HUES48 (cell line): ENCODE measurements around the gene FBXW12.

Experiments
- H3K27ac ChIP-seq: one replicate; pipeline ENCODE4 v1.7.0; 2013; ENCODE audit warnings: low read depth, low read length, inconsistent platforms
- H3K27me3 ChIP-seq: 2 replicates; pipeline ENCODE4 v1.6.1; 2013; ENCODE audit warnings: mild to moderate bottlenecking, low read length; ENCODE audit not compliant: control insufficient read depth, insufficient read depth
- H3K36me3 ChIP-seq: 2 replicates; pipeline ENCODE4 v1.6.1; 2013; ENCODE audit warnings: low read length; ENCODE audit not compliant: control insufficient read depth, insufficient read depth
- H3K4me1 ChIP-seq: 2 replicates; pipeline ENCODE4 v1.6.1; 2013; ENCODE audit warnings: mild to moderate bottlenecking, low read length; ENCODE audit not compliant: control insufficient read depth, insufficient read depth
- H3K4me3 ChIP-seq: 2 replicates; pipeline ENCODE4 v1.5.1; 2013; ENCODE audit warnings: mild to moderate bottlenecking, low read depth, low read length
- H3K9ac ChIP-seq: 2 replicates; pipeline ENCODE4 v1.6.1; 2013; ENCODE audit warnings: mild to moderate bottlenecking, low read depth, low read length, moderate library complexity
- H3K9me3 ChIP-seq: 2 replicates; pipeline ENCODE4 v1.6.1; 2013; ENCODE audit warnings: low read length; ENCODE audit not compliant: control insufficient read depth, insufficient read depth

Gene FBXW12

GRCh38 chr3:48410205-48411040 lies 38.4 kb downstream of the FBXW12 start:
- Histone ChIP-seq H3K36me3 (peaks cover 98% of the 10 kb centered on the region), H3K27me3 (no peaks in the 10 kb centered on the region), H3K9ac (no peak overlapping the region), H3K27ac (no peak overlapping the region), H3K4me1 (no peaks in the 10 kb centered on the region), H3K4me3 (no peak overlapping the region), H3K9me3 (no peaks in the 10 kb centered on the region)

GRCh38 chr3:48411041-48411588 lies 39.1 kb downstream of the FBXW12 start:
- Histone ChIP-seq H3K4me3 (no peak overlapping the region), H3K4me1 (no peaks in the 10 kb centered on the region), H3K36me3 (peaks cover 98% of the 10 kb centered on the region), H3K9ac (no peak overlapping the region), H3K27me3 (no peaks in the 10 kb centered on the region), H3K9me3 (no peaks in the 10 kb centered on the region), H3K27ac (no peak overlapping the region)

- Histone ChIP-seq H3K9me3 (no peaks in the 10 kb centered on the region), H3K36me3 (peaks cover 98% of the 10 kb centered on the region), H3K27ac (no peak overlapping the region), H3K9ac (no peak overlapping the region), H3K4me3 (no peak overlapping the region), H3K4me1 (no peaks in the 10 kb centered on the region), H3K27me3 (no peaks in the 10 kb centered on the region)
Measured at GRCh38 chr3:48411606-48412374, 39.8 kb downstream of the FBXW12 start.

GRCh38 chr3:48412375-48413001 lies 40.5 kb downstream of the FBXW12 start:
- no peaks in the 10 kb centered on the region for H3K4me1 ChIP-seq
- no peak overlapping the region for H3K4me3 ChIP-seq
- no peaks in the 10 kb centered on the region for H3K27me3 ChIP-seq
- H3K9ac ChIP-seq: no peak overlapping the region
- H3K27ac ChIP-seq: no peak overlapping the region
- H3K9me3 ChIP-seq: no peaks in the 10 kb centered on the region
- H3K36me3 ChIP-seq: peaks cover 98% of the 10 kb centered on the region

- H3K27ac ChIP-seq: no peak overlapping the region
- H3K4me3 ChIP-seq: no peak overlapping the region
- H3K9me3 ChIP-seq: no peaks in the 10 kb centered on the region
- H3K9ac ChIP-seq: no peak overlapping the region
- H3K36me3 ChIP-seq: peaks cover 99% of the 10 kb centered on the region
- no peaks in the 10 kb centered on the region for H3K4me1 ChIP-seq
- no peaks in the 10 kb centered on the region for H3K27me3 ChIP-seq
Measured at GRCh38 chr3:48413086-48413485, 41.1 kb downstream of the FBXW12 start.

GRCh38 chr3:48413611-48414010 lies 41.6 kb downstream of the FBXW12 start:
- Histone ChIP-seq H3K4me3 (no peak overlapping the region), H3K27ac (no peak overlapping the region), H3K9me3 (no peaks in the 10 kb centered on the region), H3K4me1 (no peaks in the 10 kb centered on the region), H3K9ac (no peak overlapping the region), H3K27me3 (no peaks in the 10 kb centered on the region), H3K36me3 (peaks cover 99% of the 10 kb centered on the region)

- Histone ChIP-seq H3K9me3 (no peaks in the 10 kb centered on the region), H3K4me3 (no peak overlapping the region), H3K4me1 (no peaks in the 10 kb centered on the region), H3K9ac (no peak overlapping the region), H3K36me3 (peaks cover 99% of the 10 kb centered on the region), H3K27ac (no peak overlapping the region), H3K27me3 (no peaks in the 10 kb centered on the region)
Measured at GRCh38 chr3:48414376-48415250, 42.6 kb downstream of the FBXW12 start.

- Histone ChIP-seq H3K9me3 (no peaks in the 10 kb centered on the region), H3K4me1 (no peaks in the 10 kb centered on the region), H3K4me3 (no peak overlapping the region), H3K27ac (no peak overlapping the region), H3K9ac (no peak overlapping the region), H3K36me3 (peaks cover 99% of the 10 kb centered on the region), H3K27me3 (no peaks in the 10 kb centered on the region)
Measured at GRCh38 chr3:48415251-48415953, 43.4 kb downstream of the FBXW12 start.

GRCh38 chr3:48416091-48416505 lies 44.1 kb downstream of the FBXW12 start:
- H3K27me3 ChIP-seq: no peaks in the 10 kb centered on the region
- no peak overlapping the region for H3K9ac ChIP-seq
- no peak overlapping the region for H3K4me3 ChIP-seq
- no peaks in the 10 kb centered on the region for H3K4me1 ChIP-seq
- no peaks in the 10 kb centered on the region for H3K9me3 ChIP-seq
- H3K27ac ChIP-seq: no peak overlapping the region
- H3K36me3 ChIP-seq: peaks cover 99% of the 10 kb centered on the region

- Histone ChIP-seq H3K4me1 (no peaks in the 10 kb centered on the region), H3K9me3 (no peaks in the 10 kb centered on the region), H3K36me3 (peaks cover 99% of the 10 kb centered on the region), H3K9ac (no peak overlapping the region), H3K27me3 (no peaks in the 10 kb centered on the region), H3K4me3 (no peak overlapping the region), H3K27ac (no peak overlapping the region)
Measured at GRCh38 chr3:48416546-48416945, 44.5 kb downstream of the FBXW12 start.
